HG03460 (cell line): ENCODE measurements around the gene NOX1.
"Not testable (repeated sequence)": the region's sequence is repeated elsewhere in the genome, so short reads cannot be mapped to it uniquely, and the experiment has no call there.

Experiments used
- ATAC-seq: cut with Tn5 transposase; IDR thresholded peaks from one replicate; pipeline ENCODE4 v1.9.1; 2021; ENCODE audit not compliant: unreplicated experiment

The NOX1 gene

DNA sequence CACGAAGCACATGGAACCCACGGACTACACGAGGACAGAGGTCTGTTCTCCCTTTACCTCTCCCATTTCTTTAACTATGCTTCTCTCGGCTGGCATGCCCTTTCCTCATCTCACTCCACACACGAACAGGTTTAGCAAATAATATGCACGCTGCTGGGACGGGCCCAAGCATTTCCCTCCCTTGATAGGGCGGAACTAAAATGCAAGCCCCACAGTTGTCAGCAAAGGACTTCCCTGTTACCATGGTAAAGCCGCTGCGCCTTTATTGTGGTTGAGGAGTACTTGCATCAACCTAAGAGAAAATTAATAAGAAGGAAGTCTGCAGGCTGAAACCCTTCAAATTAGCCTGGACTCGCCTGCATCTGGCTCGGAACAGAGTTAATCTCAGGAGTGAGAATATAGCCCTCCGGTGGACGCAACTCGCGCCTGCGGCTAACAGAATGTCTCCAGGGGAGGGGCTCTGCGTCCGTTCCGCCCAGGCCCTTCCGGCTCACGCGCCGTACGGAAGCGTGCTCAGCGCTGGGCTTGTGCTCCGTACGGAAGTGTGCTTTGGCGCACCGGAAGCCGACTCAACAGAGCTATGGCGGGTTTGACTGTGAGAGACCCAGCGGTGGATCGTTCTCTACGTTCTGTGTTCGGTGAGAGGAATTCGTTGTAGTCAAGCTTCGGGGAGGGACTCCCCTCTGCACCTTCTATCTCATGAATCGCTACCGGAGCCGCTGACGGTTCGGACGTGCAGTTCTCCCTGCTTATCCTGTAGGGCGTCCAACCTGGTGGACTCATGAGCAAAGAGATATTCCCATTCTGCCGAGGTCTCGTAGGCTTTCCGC, 54.1 kb downstream of the NOX1 start, which contains the start of gene CSTF2:
Gene CSTF2 (plus strand): TSS at position 555 of the 830 bp plus-strand sequence. CDS start 26 bp downstream, at position 581.
- peak; percentile 99 for ATAC-seq

DNA sequence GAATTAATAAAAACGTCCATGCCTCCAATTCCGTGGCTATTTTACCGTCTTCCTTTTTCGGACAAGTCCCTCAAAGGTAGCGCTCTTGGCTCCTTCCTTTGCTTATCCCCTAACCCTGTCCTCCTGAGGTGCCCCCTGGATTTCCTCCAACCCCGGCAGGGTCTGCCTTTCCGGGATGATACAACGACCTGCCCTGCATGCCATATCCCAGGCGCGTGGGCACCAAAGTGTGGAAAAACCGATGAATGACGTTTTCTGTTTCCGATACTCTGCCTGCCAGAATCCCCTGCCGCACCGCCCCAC, 54.7 kb downstream of the NOX1 start:
- ATAC-seq, result no peak

DNA sequence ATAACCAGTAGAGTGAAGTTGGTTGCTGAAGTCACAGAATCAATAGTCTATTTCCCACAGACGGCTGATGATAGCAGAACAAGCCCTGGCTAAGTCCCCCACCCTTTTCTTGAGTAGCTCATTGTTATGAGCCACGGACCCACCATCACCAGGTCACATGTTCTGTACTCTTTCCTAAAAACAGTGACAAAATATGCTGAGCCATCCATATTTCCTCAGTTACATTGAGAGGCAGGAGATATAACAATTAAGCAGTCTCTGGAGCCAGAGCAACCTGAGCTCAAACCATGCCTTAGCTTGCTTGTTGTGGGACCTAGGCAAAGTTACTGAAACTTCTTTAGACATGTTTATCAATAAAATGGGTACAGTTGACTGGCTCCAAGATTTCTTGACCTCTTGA, 56.8 kb downstream of the NOX1 start:
- ATAC-seq, result no peak

DNA sequence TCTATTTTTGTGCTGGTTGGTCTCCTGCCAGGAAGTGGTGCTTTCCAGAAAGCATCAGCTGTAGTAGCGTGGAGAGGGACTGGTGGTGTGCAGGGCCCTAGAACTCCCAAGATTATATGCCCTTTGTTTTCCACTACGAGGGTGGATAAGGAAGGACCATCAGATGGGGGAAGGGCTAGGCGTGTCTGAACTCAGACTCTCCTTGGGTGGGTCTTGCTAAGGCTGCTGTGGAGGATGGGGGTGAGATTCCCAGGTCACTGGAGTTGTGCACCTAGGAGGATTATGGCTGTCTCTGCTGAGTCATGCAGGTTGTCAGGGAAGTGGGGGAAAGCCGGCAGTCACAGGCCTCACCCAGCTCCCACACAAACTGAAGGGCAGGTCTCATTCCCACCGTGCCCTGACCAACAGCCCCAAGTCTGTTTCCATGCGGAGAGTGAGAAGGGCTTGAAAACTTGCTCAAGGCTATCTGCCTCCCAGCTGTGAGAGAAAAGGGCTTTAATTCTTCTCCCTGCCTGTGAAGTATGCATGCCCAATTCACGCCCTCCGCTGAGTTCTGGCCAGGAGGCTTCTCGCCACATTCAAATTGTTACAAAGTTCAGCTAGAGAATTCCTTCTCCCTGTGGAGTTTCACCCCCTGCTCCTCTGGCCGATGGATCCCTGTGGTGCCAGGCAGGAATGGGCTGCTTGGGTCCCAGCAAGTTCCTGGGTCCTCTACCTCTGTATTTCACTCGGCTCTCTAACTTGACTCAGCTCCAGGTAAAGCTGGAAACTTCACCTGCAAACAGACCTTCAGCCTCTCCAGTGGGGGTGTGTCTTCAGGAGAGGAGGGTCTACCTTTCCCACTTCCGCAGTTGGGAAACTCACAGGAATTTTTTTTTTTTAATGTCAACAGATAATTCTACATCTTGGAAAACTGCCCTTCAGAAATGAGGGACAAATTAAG, 61.7 kb downstream of the NOX1 start:
- ATAC-seq, result no peak

DNA sequence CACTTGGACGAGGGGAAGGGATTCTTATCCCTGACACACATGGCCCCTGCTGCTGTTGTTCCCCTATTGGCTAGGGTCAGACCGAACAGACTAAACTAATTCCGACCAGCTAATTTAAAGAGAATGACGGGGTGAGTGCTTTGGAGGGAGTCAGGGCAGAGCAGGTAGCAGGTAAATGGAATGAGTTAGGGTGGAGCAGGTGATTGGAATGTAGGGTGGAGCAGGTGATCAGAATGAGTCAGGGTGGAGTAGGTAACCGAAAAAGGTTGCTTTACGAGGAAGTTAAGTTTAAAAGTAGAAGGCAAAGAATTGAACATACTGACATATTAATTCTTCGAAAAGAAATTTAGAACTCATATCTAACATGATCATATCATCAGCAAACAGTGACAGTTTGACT, 65.9 kb downstream of the NOX1 start:
- ATAC-seq, result not testable (repeated sequence)

DNA sequence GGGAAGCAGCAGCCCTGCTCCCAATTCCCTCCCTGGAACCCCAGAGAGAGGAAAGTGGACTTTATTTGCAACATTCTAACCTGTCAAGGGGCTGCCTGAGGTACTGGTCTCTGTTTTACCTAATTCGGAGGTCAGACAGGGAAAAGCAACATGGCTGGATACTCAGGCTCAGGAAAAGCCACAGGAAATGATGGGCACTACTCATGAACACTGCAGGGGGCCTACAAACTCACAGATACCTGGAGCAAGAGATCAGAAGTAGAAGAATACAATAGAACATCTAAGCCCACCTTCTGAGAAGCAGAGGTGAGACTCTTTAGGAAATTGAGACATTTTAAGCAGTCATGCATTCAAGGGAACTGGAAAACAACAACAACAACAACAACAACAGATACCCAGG, 69.4 kb downstream of the NOX1 start:
- ATAC-seq, result no peak

DNA sequence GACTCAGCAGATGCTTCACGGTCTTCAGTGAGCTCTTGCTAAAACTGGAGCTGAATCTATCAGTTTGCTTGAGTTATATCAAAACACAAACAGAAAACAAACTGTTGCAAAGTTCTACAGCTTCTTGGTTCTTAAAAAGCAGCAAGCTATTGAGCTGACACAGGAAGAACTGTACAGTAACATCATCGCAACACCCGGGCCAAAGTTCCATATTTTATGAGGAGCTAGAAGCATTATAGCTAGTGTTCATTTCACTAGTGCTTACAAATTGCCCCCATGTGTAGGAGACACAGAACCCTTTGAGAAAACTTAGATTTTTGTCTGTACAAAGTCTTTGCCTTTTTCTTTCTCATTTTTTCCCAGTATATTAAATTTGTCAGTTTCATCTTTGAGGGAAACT, 71.3 kb downstream of the NOX1 start:
- ATAC-seq, result no peak

DNA sequence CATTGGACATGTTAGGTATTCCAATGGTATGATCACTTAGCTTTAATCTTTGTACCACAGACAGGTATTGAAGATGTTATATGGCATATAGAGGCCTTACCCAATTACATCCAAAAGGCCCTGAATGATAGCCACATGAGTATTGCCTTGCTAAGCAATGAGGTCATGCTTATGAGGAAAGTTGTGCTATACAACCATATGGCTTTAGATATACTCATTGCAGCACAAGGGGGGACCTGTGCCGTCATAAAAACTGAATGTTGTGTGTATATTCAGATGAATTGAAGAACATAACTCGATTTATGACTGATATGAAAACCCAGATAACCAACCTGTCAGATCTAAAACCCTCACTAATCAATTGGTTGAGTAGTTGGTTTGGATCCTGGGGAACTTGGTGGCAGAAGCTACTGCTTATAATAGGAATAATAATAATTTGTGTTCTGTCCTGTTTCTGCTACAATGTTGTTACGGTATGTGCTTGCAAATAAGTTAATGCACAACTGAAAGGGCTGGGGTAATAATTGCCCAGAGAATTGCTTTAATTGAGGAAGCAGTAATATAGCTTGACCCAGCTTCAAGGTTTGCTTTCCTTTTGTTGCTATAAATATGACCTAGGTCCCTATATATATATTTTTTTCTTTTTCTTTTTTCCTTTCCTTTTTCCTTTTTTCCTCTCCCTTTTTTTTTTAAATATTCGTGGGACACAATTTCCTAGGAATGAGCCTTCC, 75.5 kb downstream of the NOX1 start:
- ATAC-seq, result no peak

DNA sequence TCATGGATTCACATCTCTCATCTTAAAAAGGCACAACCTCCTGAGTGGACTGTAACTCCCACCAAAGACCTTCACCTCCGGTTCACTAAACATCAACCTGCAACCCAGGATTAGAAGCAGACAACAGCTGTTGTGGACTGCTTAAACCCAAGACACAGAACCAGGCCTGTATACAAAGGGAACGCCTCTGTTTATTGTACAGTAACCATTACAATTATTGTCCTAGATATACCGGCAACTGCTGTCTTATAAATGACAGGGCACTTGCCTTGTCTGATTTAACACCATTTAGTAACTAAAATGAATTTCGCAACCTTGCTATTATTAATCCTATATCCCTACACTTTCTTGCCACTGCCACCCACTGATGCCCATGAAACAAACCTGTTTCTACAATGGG, 76.8 kb downstream of the NOX1 start:
- no peak for ATAC-seq

DNA sequence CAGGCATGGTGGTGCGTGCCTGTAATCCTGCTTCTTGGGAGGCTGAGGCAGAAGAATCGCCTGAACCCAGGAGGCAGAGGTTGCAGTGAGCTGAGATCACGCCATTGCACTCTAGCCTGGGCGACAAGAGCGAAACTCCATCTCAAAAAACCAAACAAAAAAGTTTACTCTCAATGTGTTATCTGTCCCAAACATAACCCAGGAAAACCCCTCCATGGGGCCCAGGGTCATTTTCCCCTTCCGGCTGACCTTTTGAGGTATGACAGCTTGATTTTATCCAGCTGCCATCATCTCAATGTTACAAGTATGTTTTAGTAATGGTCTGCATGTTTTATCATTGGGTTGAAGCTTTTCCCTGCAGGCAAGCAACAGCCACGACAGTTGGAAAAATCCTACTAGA, 77.8 kb downstream of the NOX1 start:
- ATAC-seq, result not testable (repeated sequence)
